Measurements from ENCODE around the gene MEFV.

Gene MEFV

GRCh38 chr16:3274947-3275346 is 18.5 kb upstream of the MEFV start:
- no peak for ATAC-seq
- TF ChIP-seq ZNF70 (CRISPR knock-in tag; IDR thresholded peaks at IDR 0.05) = no peak
- TF ChIP-seq ZFP30 (CRISPR knock-in tag; IDR thresholded peaks at IDR 0.05) = no peak
- TF ChIP-seq ESRRG (CRISPR knock-in tag; IDR thresholded peaks at IDR 0.05) = no peak
- no peak for TF ChIP-seq CSDC2 (CRISPR knock-in tag; IDR thresholded peaks at IDR 0.05)
- TF ChIP-seq ZNF565 (CRISPR knock-in tag; conservative IDR thresholded peaks at IDR 0.05; ENCODE audit: low read depth) = no peak
- TF ChIP-seq POU6F1 (CRISPR knock-in tag; IDR thresholded peaks at IDR 0.05; ENCODE audit: borderline replicate concordance, low read depth) = no peak
- no peak for TF ChIP-seq TOX (CRISPR knock-in tag; IDR thresholded peaks at IDR 0.05; ENCODE audit: borderline replicate concordance)
- TF ChIP-seq BACH2 (CRISPR knock-in tag; IDR thresholded peaks at IDR 0.05; ENCODE audit: borderline replicate concordance) = no peak
- TF ChIP-seq PATZ1 (CRISPR knock-in tag; IDR thresholded peaks at IDR 0.05; ENCODE audit: borderline replicate concordance) = no peak
- no peak for TF ChIP-seq PPARA (CRISPR knock-in tag; IDR thresholded peaks at IDR 0.05; ENCODE audit: borderline replicate concordance)
- TF ChIP-seq TCF4 (CRISPR knock-in tag; IDR thresholded peaks at IDR 0.05; ENCODE audit: borderline replicate concordance) = no peak
- no peak for TF ChIP-seq ZFP3 (CRISPR knock-in tag; IDR thresholded peaks at IDR 0.05)
- no peak for TF ChIP-seq CREB5 (CRISPR knock-in tag; IDR thresholded peaks at IDR 0.05; ENCODE audit: low read depth)
- no peak for TF ChIP-seq RARB (CRISPR knock-in tag; IDR thresholded peaks at IDR 0.05)
- TF ChIP-seq CSRNP3 (CRISPR knock-in tag; IDR thresholded peaks at IDR 0.05) = no peak
- no peak for TF ChIP-seq ISL1 (CRISPR knock-in tag; IDR thresholded peaks at IDR 0.05)
- no peak for TF ChIP-seq TSHZ2 (CRISPR knock-in tag; IDR thresholded peaks at IDR 0.05)
- no peak for TF ChIP-seq SNAI2 (CRISPR knock-in tag; IDR thresholded peaks at IDR 0.05)
- TF ChIP-seq ZNF8 (CRISPR knock-in tag; IDR thresholded peaks at IDR 0.05) = no peak

- ATAC-seq = peak; percentile 92
- no peak for TF ChIP-seq CSRNP3 (CRISPR knock-in tag; IDR thresholded peaks at IDR 0.05)
- no peak for TF ChIP-seq SNAI2 (CRISPR knock-in tag; IDR thresholded peaks at IDR 0.05)
- no peak for TF ChIP-seq RARB (CRISPR knock-in tag; IDR thresholded peaks at IDR 0.05)
- TF ChIP-seq ZNF8 (CRISPR knock-in tag; IDR thresholded peaks at IDR 0.05) = no peak
- TF ChIP-seq PATZ1 (CRISPR knock-in tag; IDR thresholded peaks at IDR 0.05; ENCODE audit: borderline replicate concordance) = no peak
- no peak for TF ChIP-seq CREB5 (CRISPR knock-in tag; IDR thresholded peaks at IDR 0.05; ENCODE audit: low read depth)
- no peak for TF ChIP-seq ZNF565 (CRISPR knock-in tag; conservative IDR thresholded peaks at IDR 0.05; ENCODE audit: low read depth)
- TF ChIP-seq GLIS3 (CRISPR knock-in tag; IDR thresholded peaks at IDR 0.05) = no peak
- no peak for TF ChIP-seq TSHZ2 (CRISPR knock-in tag; IDR thresholded peaks at IDR 0.05)
- TF ChIP-seq TCF4 (CRISPR knock-in tag; IDR thresholded peaks at IDR 0.05; ENCODE audit: borderline replicate concordance) = no peak
- no peak for TF ChIP-seq ZC3H10 (CRISPR knock-in tag; IDR thresholded peaks at IDR 0.05)
- TF ChIP-seq ESRRG (CRISPR knock-in tag; IDR thresholded peaks at IDR 0.05) = no peak
- TF ChIP-seq TOX (CRISPR knock-in tag; IDR thresholded peaks at IDR 0.05; ENCODE audit: borderline replicate concordance) = no peak
- no peak for TF ChIP-seq ARNTL (CRISPR knock-in tag; IDR thresholded peaks at IDR 0.05; ENCODE audit: borderline replicate concordance, low read depth)
Measured at GRCh38 chr16:3274490-3274889, 18.1 kb upstream of the MEFV start.

Measured in SK-N-SH treated with all-trans-retinoic acid at 6 μM for 48 hours (cell line).